Astrocyte (in vitro differentiated cells and primary cell): ENCODE measurements around the gene KRTAP9-2. TPM values are rescaled to one million over a fixed set of nuclear protein-coding genes. Genes with fewer than 3 reads are reported as not detected.
A peak's percentile ranks its signal among the peaks of the same experiment; 100 is the strongest.

Experiments
- DNase-seq: peaks from one replicate; pipeline ENCODE4 v3.0.0-alpha.2; 2010; ENCODE audit warnings: low read depth
- FAIRE-seq: peaks from 2 replicates; lab custom pipeline; 2011; peaks lifted over from hg19 to GRCh38; lab: Jason Lieb, UNC
- H2AFZ ChIP-seq: 2 replicates; pipeline ENCODE4 v1.6.0; 2012; ENCODE audit warnings: low read depth, low read length, inconsistent platforms
- H3K27ac ChIP-seq: 2 replicates; pipeline ENCODE4 v1.5.1; 2011; ENCODE audit warnings: low read depth, low read length, inconsistent platforms
- H3K27me3 ChIP-seq: 2 replicates; pipeline ENCODE4 v1.6.0; 2011; ENCODE audit warnings: low read length, inconsistent platforms; ENCODE audit not compliant: insufficient read depth
- H3K36me3 ChIP-seq: 2 replicates; pipeline ENCODE4 v1.5.1; 2011; ENCODE audit warnings: low read length, inconsistent platforms; ENCODE audit not compliant: insufficient read depth
- H3K4me1 ChIP-seq: 2 replicates; pipeline ENCODE4 v1.5.1; 2011; ENCODE audit warnings: low read length, inconsistent platforms; ENCODE audit not compliant: insufficient read depth
- H3K4me2 ChIP-seq: 2 replicates; pipeline ENCODE4 v1.6.0; 2012; ENCODE audit warnings: low read length, inconsistent platforms
- H3K4me3 ChIP-seq: 2 replicates; pipeline ENCODE4 v1.5.1; 2011; ENCODE audit warnings: low read depth, mild to moderate bottlenecking, low read length, inconsistent platforms; ENCODE audit not compliant: insufficient read depth
- H3K79me2 ChIP-seq: 2 replicates; pipeline ENCODE4 v1.6.0; 2012; ENCODE audit warnings: mild to moderate bottlenecking, low read length, inconsistent platforms; ENCODE audit not compliant: insufficient read depth
- H3K9ac ChIP-seq: 2 replicates; pipeline ENCODE4 v1.6.0; 2012; ENCODE audit warnings: mild to moderate bottlenecking, low read length, inconsistent platforms
- H3K9me3 ChIP-seq: 2 replicates; pipeline ENCODE4 v1.5.1; 2012; ENCODE audit warnings: low read depth, mild to moderate bottlenecking, low read length, inconsistent platforms; ENCODE audit not compliant: insufficient read depth
- H4K20me1 ChIP-seq: 2 replicates; pipeline ENCODE4 v1.6.0; 2012; ENCODE audit warnings: low read length, inconsistent platforms; ENCODE audit not compliant: insufficient read depth
- H3K27ac Mint-ChIP-seq: one replicate; pipeline ENCODE4 v1.8.0; 2021; ENCODE audit warnings: mild to moderate bottlenecking, mixed read lengths; ENCODE audit not compliant: unreplicated experiment
- H3K27me3 Mint-ChIP-seq: one replicate; pipeline ENCODE4 v1.8.0; 2021; ENCODE audit warnings: low read depth, mixed read lengths; ENCODE audit not compliant: unreplicated experiment
- H3K36me3 Mint-ChIP-seq: one replicate; pipeline ENCODE4 v1.8.0; 2021; ENCODE audit warnings: low read depth, mixed read lengths; ENCODE audit not compliant: unreplicated experiment
- H3K4me1 Mint-ChIP-seq: one replicate; pipeline ENCODE4 v1.8.0; 2021; ENCODE audit warnings: low read depth, mixed read lengths; ENCODE audit not compliant: unreplicated experiment
- H3K4me3 Mint-ChIP-seq: one replicate; pipeline ENCODE4 v1.8.0; 2021; ENCODE audit warnings: mild to moderate bottlenecking, moderate library complexity, mixed read lengths; ENCODE audit not compliant: unreplicated experiment
- H3K9me3 Mint-ChIP-seq: one replicate; pipeline ENCODE4 v1.8.0; 2021; ENCODE audit warnings: mild to moderate bottlenecking, mixed read lengths; ENCODE audit not compliant: unreplicated experiment
- EZH2 ChIP-seq: IDR thresholded peaks from 2 replicates; pipeline ENCODE4 v1.6.1; 2012; ENCODE audit warnings: mild to moderate bottlenecking, low read length, inconsistent platforms; ENCODE audit not compliant: insufficient read depth
- total RNA-seq: library from RNA; stranded (reverse); gene quantifications from 2 replicates; pipeline ENCODE4 v1.2.1, GENCODE V29; 2021
- TF ChIP-seq, protein P1 (sequence below): IDR thresholded peaks from 2 replicates; pipeline ENCODE4 v1.5.1; 2011; ENCODE audit warnings: low read depth, mild to moderate bottlenecking, inconsistent platforms, low read length, moderate library complexity; ENCODE audit not compliant: insufficient read depth

The KRTAP9-2 gene
- total RNA-seq, 1 donor from 2014 or later = not detected

DNA sequence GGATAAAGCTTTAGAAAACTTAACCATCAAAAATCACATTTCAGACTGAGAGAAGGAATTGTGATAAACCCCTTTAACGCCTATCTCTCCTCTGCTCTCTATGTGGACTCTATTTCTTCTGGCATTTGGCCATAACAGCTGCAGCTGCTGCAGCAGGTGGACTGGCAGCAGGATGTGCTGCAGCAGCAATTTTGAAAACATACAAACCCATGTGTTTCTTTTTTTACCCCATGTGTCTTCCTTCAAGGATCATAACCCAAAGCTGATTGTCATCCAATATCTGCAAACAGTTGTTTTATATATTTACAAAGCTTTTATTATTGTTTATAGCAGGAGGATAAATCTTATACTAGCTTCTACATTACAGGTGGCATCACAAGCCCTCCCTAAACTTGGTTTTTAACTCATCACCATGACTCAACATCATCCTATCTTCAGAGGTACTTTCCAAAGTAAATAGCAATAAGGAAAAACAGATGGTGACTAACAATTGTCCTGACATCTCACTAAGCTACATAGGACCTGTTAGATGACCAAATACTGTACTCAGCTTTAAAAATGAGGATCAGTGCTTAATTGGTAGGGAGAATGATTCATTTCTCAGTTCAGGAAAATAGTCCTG, 14.5 kb upstream of the KRTAP9-2 start:
- Mint-ChIP-seq H3K27ac (no peak overlapping the region), H3K4me3 (no peak overlapping the region), H3K9me3 (peaks cover 3% of the 10 kb centered on the region), H3K36me3 (peaks cover 2% of the 10 kb centered on the region), H3K4me1 (no peaks in the 10 kb centered on the region), H3K27me3 (peaks cover 16% of the 10 kb centered on the region)
- Histone ChIP-seq H3K4me2 (no peak overlapping the region), H3K27me3 (no peaks in the 10 kb centered on the region), H3K4me1 (no peaks in the 10 kb centered on the region), H4K20me1 (no peaks in the 10 kb centered on the region), H3K36me3 (no peaks in the 10 kb centered on the region), H3K27ac (no peak overlapping the region), H3K9me3 (no peaks in the 10 kb centered on the region), H3K9ac (no peak overlapping the region), H2AFZ (no peak overlapping the region), H3K79me2 (no peaks in the 10 kb centered on the region), H3K4me3 (no peak overlapping the region)
- peak; percentile 35 for DNase-seq
- no peak for FAIRE-seq
- TF ChIP-seq, protein P1, sequence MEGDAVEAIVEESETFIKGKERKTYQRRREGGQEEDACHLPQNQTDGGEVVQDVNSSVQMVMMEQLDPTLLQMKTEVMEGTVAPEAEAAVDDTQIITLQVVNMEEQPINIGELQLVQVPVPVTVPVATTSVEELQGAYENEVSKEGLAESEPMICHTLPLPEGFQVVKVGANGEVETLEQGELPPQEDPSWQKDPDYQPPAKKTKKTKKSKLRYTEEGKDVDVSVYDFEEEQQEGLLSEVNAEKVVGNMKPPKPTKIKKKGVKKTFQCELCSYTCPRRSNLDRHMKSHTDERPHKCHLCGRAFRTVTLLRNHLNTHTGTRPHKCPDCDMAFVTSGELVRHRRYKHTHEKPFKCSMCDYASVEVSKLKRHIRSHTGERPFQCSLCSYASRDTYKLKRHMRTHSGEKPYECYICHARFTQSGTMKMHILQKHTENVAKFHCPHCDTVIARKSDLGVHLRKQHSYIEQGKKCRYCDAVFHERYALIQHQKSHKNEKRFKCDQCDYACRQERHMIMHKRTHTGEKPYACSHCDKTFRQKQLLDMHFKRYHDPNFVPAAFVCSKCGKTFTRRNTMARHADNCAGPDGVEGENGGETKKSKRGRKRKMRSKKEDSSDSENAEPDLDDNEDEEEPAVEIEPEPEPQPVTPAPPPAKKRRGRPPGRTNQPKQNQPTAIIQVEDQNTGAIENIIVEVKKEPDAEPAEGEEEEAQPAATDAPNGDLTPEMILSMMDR = no peak

DNA sequence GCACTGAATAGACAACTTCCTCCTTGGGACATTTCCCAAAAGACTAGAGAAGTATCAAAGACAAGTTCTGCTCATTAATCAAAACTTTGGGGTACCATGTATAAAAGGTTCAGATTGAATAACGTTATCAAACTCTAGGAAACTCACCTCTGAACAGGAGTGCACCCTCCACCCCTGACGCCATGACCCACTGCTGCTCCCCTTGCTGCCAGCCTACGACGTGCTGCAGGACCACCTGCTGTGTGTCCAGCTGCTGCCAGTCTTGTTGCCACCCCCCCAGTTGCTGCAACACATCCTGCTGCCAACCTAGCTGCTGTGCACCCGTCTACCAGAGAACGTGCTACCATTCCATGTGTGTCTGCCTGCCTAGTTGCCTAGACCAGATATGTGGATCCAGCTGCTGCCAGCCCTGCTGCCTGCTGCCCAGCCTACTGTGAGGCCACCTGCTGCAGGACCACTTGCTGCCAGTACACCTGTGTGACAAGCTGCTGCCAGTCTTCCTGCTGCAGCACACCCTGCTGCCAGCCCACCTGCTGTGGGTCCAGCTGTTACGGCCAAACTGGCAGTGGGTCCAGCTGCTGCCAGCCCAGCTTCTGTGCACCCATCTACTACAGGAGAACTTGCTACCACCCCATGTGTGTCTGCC, 13.8 kb upstream of the KRTAP9-2 start:
- Histone ChIP-seq H4K20me1 (no peaks in the 10 kb centered on the region), H3K4me1 (no peaks in the 10 kb centered on the region), H3K9me3 (no peaks in the 10 kb centered on the region), H3K9ac (no peak overlapping the region), H3K27me3 (no peaks in the 10 kb centered on the region), H3K27ac (no peak overlapping the region), H3K4me3 (no peak overlapping the region), H3K79me2 (no peaks in the 10 kb centered on the region), H3K36me3 (no peaks in the 10 kb centered on the region), H2AFZ (no peak overlapping the region), H3K4me2 (no peak overlapping the region)
- H3K27me3 Mint-ChIP-seq = peaks cover 16% of the 10 kb centered on the region
- DNase-seq = no peak
- H3K27ac Mint-ChIP-seq = no peak overlapping the region
- FAIRE-seq = no peak
- H3K4me3 Mint-ChIP-seq = no peak overlapping the region
- peaks cover 3% of the 10 kb centered on the region for H3K9me3 Mint-ChIP-seq
- no peaks in the 10 kb centered on the region for H3K4me1 Mint-ChIP-seq
- TF ChIP-seq EZH2 = no peak
- TF ChIP-seq, protein P1 = no peak
- H3K36me3 Mint-ChIP-seq = peaks cover 2% of the 10 kb centered on the region

DNA sequence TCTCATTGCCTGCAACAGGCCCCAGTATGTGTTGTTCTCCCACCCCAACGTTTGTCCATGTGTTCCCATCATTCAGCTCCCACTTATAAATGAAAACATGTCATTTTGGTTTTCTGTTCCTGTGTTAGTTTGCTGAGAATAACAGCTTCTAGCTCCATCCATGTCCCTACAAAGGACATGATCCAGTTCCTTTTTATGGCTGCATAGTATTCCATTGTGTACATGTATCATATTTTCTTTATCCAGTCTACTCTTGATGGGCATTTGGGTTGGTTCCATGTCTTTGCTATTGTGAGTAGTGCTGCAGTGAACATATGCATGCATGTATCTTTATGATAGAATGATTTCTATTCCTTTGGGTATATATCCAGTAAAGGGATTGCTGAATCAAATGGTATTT, 10.8 kb upstream of the KRTAP9-2 start:
- no peak overlapping the region for H3K9ac ChIP-seq
- H3K36me3 Mint-ChIP-seq = peaks cover 2% of the 10 kb centered on the region
- no peak overlapping the region for H3K4me3 ChIP-seq
- H4K20me1 ChIP-seq = no peaks in the 10 kb centered on the region
- H3K27me3 ChIP-seq = no peaks in the 10 kb centered on the region
- H3K9me3 Mint-ChIP-seq = peaks cover 10% of the 10 kb centered on the region
- H3K79me2 ChIP-seq = no peaks in the 10 kb centered on the region
- no peak overlapping the region for H3K27ac ChIP-seq
- no peaks in the 10 kb centered on the region for H3K4me1 Mint-ChIP-seq
- no peak overlapping the region for H3K27ac Mint-ChIP-seq
- no peak overlapping the region for H3K4me2 ChIP-seq
- DNase-seq (no peak), FAIRE-seq (no peak)
- TF ChIP-seq, protein P1 = no peak
- TF ChIP-seq EZH2 = no peak
- no peaks in the 10 kb centered on the region for H3K4me1 ChIP-seq
- no peaks in the 10 kb centered on the region for H3K36me3 ChIP-seq
- H3K4me3 Mint-ChIP-seq = no peak overlapping the region
- H3K27me3 Mint-ChIP-seq = peaks cover 11% of the 10 kb centered on the region
- no peaks in the 10 kb centered on the region for H3K9me3 ChIP-seq
- no peak overlapping the region for H2AFZ ChIP-seq
